ENCODE measurements around the gene KCNQ1.

The KCNQ1 gene

DNA sequence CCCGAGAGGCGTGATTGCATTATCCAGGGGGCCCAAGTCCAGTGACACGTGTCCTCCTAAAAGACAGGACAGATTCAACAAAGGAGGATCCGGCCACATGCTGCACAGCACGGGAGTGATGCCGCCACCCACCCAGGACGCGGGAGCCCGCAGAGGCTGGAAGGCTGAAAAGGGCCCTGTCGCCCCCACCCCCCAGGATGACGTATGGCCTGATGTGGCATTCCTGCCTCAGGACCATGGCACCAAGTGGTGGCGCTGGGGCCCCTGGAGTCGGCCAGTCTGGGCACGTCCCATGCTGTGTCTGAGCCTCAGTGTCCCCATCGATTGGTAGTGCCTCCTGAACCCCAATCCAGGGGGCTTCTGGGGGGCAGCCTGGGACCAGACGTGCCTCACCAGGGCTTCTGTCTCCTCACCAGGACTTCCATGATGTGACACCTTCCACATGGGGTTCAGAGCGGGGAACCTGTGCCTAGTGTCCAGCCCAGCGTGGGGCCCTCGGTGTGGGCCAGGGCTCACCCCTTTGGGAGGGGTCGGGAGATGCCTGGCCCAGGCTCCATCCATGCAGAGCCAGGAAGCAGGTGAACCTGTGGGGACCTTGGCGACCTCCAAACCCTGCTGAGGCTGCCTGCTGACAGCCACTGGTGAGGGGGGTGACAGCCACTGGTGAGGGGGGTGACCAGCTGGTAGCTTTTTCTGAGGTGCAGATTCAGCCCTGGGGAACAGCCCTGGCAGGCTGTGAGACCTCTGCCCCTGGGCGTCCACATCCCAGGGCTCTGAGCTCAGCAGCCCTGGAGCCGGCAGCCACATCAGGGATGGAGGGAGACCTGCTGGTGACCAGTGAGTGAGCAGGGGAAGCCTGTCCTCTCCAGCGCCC lies 75.3 kb downstream of the KCNQ1 start:
- no peak overlapping the region for H3K4me3 ChIP-seq (ENCODE audit: low read depth, low read length)
- TF ChIP-seq, protein P1, sequence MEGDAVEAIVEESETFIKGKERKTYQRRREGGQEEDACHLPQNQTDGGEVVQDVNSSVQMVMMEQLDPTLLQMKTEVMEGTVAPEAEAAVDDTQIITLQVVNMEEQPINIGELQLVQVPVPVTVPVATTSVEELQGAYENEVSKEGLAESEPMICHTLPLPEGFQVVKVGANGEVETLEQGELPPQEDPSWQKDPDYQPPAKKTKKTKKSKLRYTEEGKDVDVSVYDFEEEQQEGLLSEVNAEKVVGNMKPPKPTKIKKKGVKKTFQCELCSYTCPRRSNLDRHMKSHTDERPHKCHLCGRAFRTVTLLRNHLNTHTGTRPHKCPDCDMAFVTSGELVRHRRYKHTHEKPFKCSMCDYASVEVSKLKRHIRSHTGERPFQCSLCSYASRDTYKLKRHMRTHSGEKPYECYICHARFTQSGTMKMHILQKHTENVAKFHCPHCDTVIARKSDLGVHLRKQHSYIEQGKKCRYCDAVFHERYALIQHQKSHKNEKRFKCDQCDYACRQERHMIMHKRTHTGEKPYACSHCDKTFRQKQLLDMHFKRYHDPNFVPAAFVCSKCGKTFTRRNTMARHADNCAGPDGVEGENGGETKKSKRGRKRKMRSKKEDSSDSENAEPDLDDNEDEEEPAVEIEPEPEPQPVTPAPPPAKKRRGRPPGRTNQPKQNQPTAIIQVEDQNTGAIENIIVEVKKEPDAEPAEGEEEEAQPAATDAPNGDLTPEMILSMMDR (IDR thresholded peaks at IDR 0.05; ENCODE audit: borderline replicate concordance, insufficient read depth, low read depth, low read length), result no peak

DNA sequence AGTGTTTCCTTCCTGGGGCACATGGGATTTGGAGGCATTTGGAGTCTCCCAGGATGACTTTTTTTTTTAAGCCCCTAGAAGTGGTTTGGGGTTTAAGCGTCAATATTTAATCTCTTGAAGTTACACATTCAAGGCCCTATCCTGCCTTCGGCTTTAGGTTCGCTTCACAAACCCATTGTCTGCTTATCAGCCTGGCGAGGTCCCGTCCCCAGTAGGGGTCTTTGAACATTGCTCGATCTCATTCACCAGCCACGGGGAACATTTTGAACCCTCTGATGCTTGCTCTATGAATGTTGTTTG lies 75.9 kb downstream of the KCNQ1 start:
- H3K4me3 ChIP-seq (ENCODE audit: low read depth, low read length), result no peak overlapping the region
- TF ChIP-seq, protein P1 (IDR thresholded peaks at IDR 0.05; ENCODE audit: borderline replicate concordance, insufficient read depth, low read depth, low read length), result no peak

DNA sequence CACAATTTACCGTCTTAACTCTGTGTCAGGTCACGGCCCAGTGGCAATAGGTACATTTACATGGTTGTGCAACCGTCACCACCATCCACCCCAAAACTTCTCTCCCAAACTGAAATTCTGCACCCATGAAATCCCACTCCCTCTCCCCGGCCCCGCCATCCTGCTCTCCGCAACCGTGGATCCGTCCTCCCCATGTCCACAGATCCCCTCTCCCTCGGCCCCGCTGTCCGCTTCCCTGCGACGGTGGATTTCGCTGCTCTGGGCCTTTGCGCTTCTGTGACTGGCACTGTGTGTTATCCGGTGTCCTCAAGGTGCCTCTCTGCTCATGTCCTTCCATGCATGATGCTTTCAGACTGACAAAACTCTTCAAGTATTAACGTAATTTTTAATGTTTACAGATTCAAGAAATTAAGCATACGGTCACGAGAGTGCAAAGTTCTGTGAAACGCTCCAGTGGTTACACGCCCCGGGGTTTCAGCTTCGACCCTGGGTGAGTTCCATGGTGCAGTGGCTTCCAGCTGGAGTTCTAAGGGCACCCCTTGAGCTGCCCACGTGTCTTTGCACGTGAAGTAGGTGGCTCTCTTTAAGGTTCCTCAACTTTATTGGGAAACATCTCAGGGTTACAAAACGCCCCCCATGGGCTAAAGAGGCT lies 76.4 kb downstream of the KCNQ1 start:
- TF ChIP-seq, protein P1 (IDR thresholded peaks at IDR 0.05; ENCODE audit: borderline replicate concordance, insufficient read depth, low read depth, low read length), result no peak
- no peak overlapping the region for H3K4me3 ChIP-seq (ENCODE audit: low read depth, low read length)

DNA sequence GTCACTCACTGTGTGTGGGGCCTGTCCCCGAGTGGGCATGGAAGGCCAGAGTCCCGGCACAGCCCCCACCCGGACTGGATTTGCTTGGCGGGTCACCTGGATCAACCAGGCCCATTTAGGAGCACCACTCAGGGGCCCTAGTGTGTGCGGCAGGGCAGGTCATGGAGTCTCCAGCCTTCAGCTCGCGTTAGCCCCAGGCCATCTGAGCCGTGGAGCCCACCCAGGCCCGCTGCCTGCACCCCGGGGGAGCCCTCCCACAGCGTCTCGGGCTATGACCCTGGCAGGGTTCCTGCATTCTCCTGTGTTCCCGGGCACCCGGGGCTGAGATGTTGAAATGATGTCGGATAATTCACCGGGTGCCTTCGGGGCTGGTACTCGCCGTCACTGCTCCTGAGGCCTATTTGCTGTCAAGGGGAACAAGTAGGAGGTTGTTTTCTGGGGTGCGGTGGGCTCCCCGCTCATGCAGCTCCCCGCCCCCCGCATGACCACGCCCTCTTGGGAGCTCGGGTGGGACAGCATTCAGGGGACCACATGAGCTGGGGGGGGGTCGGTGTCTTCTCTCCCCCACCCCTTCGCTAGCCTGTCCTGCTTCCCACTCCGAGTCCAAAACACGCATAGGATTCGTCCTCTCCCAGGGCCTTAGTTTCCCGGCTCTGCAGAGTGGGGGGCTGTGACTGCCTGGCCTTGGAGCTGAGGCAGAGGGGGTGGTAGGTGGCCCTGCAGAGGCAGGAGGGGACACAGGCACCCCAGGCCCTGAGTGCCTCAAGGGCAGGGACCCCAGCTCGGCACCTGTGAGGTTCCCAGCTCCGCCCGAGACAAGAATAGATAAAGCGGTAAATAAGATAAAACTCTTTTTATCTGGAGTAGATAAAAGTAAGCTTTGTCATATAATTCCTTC lies 77.2 kb downstream of the KCNQ1 start:
- no peak overlapping the region for H3K4me3 ChIP-seq (ENCODE audit: low read depth, low read length)
- TF ChIP-seq, protein P1 (IDR thresholded peaks at IDR 0.05; ENCODE audit: borderline replicate concordance, insufficient read depth, low read depth, low read length), result no peak

DNA sequence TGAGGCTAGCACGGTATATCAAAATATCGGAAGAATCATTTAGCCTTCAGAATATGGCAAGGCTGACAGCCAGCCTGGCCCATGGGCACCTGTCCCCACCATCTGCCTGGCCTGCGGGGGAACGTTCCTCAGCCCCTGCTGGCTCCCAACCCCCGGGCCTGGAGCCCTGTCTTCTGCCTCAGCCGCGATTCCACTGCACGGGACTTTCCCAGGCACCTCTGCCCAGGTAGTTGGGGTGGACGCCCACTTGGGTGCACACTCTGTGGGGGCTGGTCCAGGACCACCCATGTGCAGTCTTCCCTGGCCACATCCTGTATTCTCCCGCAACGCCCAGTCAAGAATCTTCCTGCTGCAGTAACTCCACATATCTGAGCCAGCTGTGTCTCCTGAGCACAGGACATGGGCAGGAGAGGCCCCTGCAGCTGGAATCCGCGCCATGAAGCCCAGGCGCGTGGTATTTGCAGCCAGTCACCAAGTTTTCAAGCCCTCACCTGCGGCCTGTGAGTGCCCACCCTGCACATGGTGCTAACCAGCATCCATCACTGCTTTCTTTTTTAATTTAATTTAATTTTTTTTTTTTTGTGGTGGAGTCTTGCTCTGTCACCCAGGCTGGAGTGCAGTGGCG lies 77.9 kb downstream of the KCNQ1 start:
- TF ChIP-seq, protein P1 (IDR thresholded peaks at IDR 0.05; ENCODE audit: borderline replicate concordance, insufficient read depth, low read depth, low read length), result no peak
- no peak overlapping the region for H3K4me3 ChIP-seq (ENCODE audit: low read depth, low read length)

DNA sequence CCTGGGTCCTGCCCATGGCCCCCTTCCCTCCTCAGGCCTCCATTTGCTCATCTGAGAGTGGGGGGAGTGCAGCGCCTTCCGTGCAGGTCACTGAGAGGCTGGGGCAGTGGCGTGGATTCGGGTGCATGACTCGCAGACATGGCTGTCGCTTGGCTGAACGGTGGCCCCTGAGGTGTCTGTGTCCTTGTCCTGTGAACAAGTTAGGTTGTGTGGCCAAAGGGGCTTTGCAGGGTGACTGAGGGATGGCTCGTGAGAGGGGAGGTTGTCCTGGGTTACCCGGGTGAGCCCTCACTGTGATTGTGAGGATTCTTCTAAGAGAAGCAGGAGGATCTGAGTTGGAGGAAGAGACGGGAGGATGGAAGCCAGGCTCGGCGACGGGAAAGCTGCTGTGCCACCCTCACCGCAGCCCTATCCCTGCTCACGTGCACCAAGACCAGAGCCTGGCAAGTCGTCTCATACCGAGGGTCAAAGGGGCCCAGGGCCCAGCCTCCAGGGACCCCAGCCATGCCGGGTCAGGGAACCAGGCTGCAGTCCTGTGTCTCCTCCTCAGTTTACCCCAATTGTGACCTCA lies 79.1 kb downstream of the KCNQ1 start:
- H3K4me3 ChIP-seq (ENCODE audit: low read depth, low read length), result no peak overlapping the region
- TF ChIP-seq, protein P1 (IDR thresholded peaks at IDR 0.05; ENCODE audit: borderline replicate concordance, insufficient read depth, low read depth, low read length), result no peak

All from GM12875 (cell line).